Stimulated activated CD8-positive, alpha-beta memory T cell treated with anti-CD3 and anti-CD28 coated beads, Interleukin-7, amount 100 ng/mL, for 48 hours (primary cell): ENCODE data around the gene PDE4D.
"Not testable (repeated sequence)": the region's sequence is repeated elsewhere in the genome, so short reads cannot be mapped to it uniquely, and the experiment has no call there.

Experiments used
- DNase-seq, 2 donors: peaks; one replicate each; pipeline ENCODE4 v3.0.0-alpha.2; 2020; ENCODE audit warnings: low read depth in 1 of 2; ENCODE audit errors: extremely low read depth in 1 of 2

PDE4D gene

GRCh38 chr5:59618644-59619043, 274.9 kb downstream of the PDE4D start:
- no peak for DNase-seq

- DNase-seq = no peak
Measured at GRCh38 chr5:59617186-59617771, 276.2 kb downstream of the PDE4D start.

- DNase-seq = no peak
Measured at GRCh38 chr5:59616413-59616812, 277.1 kb downstream of the PDE4D start.

GRCh38 chr5:59615272-59615671, 278.3 kb downstream of the PDE4D start:
- no peak for DNase-seq

GRCh38 chr5:59609501-59610265, 283.8 kb downstream of the PDE4D start:
- peak in 1 of 2 donors; percentile 30 for DNase-seq

GRCh38 chr5:59608745-59609144, 284.8 kb downstream of the PDE4D start:
- DNase-seq = no peak

GRCh38 chr5:59607138-59607765, 286.3 kb downstream of the PDE4D start:
- DNase-seq = no peak

GRCh38 chr5:59605915-59606314, 287.6 kb downstream of the PDE4D start:
- no peak for DNase-seq

GRCh38 chr5:59604111-59604510, 289.4 kb downstream of the PDE4D start:
- no peak for DNase-seq

- no peak for DNase-seq
Measured at GRCh38 chr5:59600998-59601397, 292.5 kb downstream of the PDE4D start.

- no peak for DNase-seq
Measured at GRCh38 chr5:59600153-59600552, 293.4 kb downstream of the PDE4D start.

GRCh38 chr5:59599729-59600128, 293.8 kb downstream of the PDE4D start:
- no peak for DNase-seq

- DNase-seq = no peak
Measured at GRCh38 chr5:59598547-59598874, 295.0 kb downstream of the PDE4D start.

- DNase-seq = no peak
Measured at GRCh38 chr5:59597690-59598546, 295.6 kb downstream of the PDE4D start.

GRCh38 chr5:59596586-59597350, 296.8 kb downstream of the PDE4D start:
- DNase-seq = no peak

GRCh38 chr5:59594118-59594517, 299.4 kb downstream of the PDE4D start:
- DNase-seq = not testable (repeated sequence)

- DNase-seq = no peak
Measured at GRCh38 chr5:59593439-59594007, 300.0 kb downstream of the PDE4D start.

- DNase-seq = no peak
Measured at GRCh38 chr5:59592101-59592500, 301.4 kb downstream of the PDE4D start.

- DNase-seq = no peak
Measured at GRCh38 chr5:59591162-59591561, 302.4 kb downstream of the PDE4D start.

- no peak for DNase-seq
Measured at GRCh38 chr5:59588922-59589321, 304.6 kb downstream of the PDE4D start.
